ENCODE results near the gene ART3. TPM values are rescaled to one million over a fixed set of nuclear protein-coding genes. Genes with fewer than 3 reads are reported as not detected.

ART3 gene
- total RNA-seq, 1 experiment from 2014 or later = not detected

- TF ChIP-seq SIN3A (IDR thresholded peaks at IDR 0.05; ENCODE audit: borderline replicate concordance, insufficient read depth, low read depth, low read length) (no peak), POLR2AphosphoS5 (IDR thresholded peaks at IDR 0.05; ENCODE audit: low read depth, low read length) (no peak), CTCF (IDR thresholded peaks at IDR 0.05) (no peak)
- no peak for ATAC-seq
- Histone ChIP-seq H3K27ac (ENCODE audit: low read length) (no peak overlapping the region), H3K36me3 (ENCODE audit: control insufficient read depth, insufficient read depth, low read length) (no peaks in the 10 kb centered on the region), H3K9me3 (ENCODE audit: control insufficient read depth, insufficient read depth, low read depth, low read length) (no peaks in the 10 kb centered on the region), H3K4me1 (ENCODE audit: control insufficient read depth, insufficient read depth, low read length) (no peaks in the 10 kb centered on the region), H3K27me3 (ENCODE audit: control insufficient read depth, insufficient read depth, low read length) (no peaks in the 10 kb centered on the region; the same call in 1 of the 2 replicates), H3K4me3 (ENCODE audit: low read depth in 2 of 2, low read length in 2 of 2) (no peak overlapping the region)
- CTCF ChIA-PET = no interaction called here
- intact Hi-C loops (cut with micrococcal nuclease; ENCODE audit: unreplicated experiment) (no loop called here), in situ Hi-C loops (cut with HindIII; ENCODE audit: low pct_unique_long_range_greater_than_20kb, low sequenced_read_pairs) (no loop called here)
- POLR2A ChIA-PET = interaction anchor here (0.6 kb wide), 2 partner anchors 16 to 19 kb away, joined by 3 to 5 read pairs; no protein-coding TSS in a partner anchor
- BruUV-seq (replicated peaks) = no TSS peak
- no peak for DNase-seq (ENCODE audit: low read depth, low spot score)
Measured at GRCh38 chr4:76105652-76106051, 31.1 kb downstream of the ART3 start.

GRCh38 chr4:76106442-76106841, 31.9 kb downstream of the ART3 start:
- no peak for ATAC-seq

More at GRCh38 chr4:76106442-76106841, 31.9 kb downstream of the ART3 start:
- CTCF ChIA-PET = no interaction called here
- no peaks in the 10 kb centered on the region for H3K36me3 ChIP-seq (ENCODE audit: control insufficient read depth, insufficient read depth, low read length)
- no peaks in the 10 kb centered on the region for H3K9me3 ChIP-seq (ENCODE audit: control insufficient read depth, insufficient read depth, low read depth, low read length)
- in situ Hi-C loops (cut with HindIII; ENCODE audit: low pct_unique_long_range_greater_than_20kb, low sequenced_read_pairs) (no loop called here), intact Hi-C loops (cut with micrococcal nuclease; ENCODE audit: unreplicated experiment) (no loop called here)
- TF ChIP-seq CTCF (IDR thresholded peaks at IDR 0.05) (no peak), SIN3A (IDR thresholded peaks at IDR 0.05; ENCODE audit: borderline replicate concordance, insufficient read depth, low read depth, low read length) (no peak), TCF7L2 (IDR thresholded peaks at IDR 0.05; ENCODE audit: low read depth, low read length) (no peak), POLR2AphosphoS5 (IDR thresholded peaks at IDR 0.05; ENCODE audit: low read depth, low read length) (no peak), REST (IDR thresholded peaks at IDR 0.05; ENCODE audit: insufficient read depth in 1 of 2, low read depth in 2 of 2, low read length in 1 of 2) (no peak)
- no peak overlapping the region for H3K27ac ChIP-seq (ENCODE audit: low read length)
- DNase-seq (ENCODE audit: low read depth, low spot score) = no peak
- H3K27me3 ChIP-seq (ENCODE audit: control insufficient read depth, insufficient read depth, low read length) = no peaks in the 10 kb centered on the region; the same call in 1 of the 2 replicates
- no peaks in the 10 kb centered on the region for H3K4me1 ChIP-seq (ENCODE audit: control insufficient read depth, insufficient read depth, low read length)
- no TSS peak for BruUV-seq (replicated peaks)
- H3K4me3 ChIP-seq (ENCODE audit: low read depth in 2 of 2, low read length in 2 of 2) = no peak overlapping the region
- POLR2A ChIA-PET = no interaction called here

All from Panc1 (cell line).